OCI-LY1 (cell line): ENCODE data around the gene USB1.

Experiments
- H2AFZ ChIP-seq: fragments of 200-600 bp; sonication (generic), shearing (Covaris generic); 2 replicates; pipeline ENCODE4 v1.6.0; 2014; ENCODE audit warnings: antibody characterized with exemption, mild to moderate bottlenecking, low read length
- H3F3A ChIP-seq: fragments of 200-600 bp; sonication (generic), shearing (Covaris generic); 2 replicates; pipeline ENCODE4 v1.6.0; 2014; ENCODE audit warnings: mild to moderate bottlenecking, antibody characterized with exemption, low read length, moderate library complexity; ENCODE audit not compliant: insufficient read depth
- H3K27ac ChIP-seq: fragments of 200-600 bp; sonication (generic); 2 replicates; pipeline ENCODE4 v1.5.1; 2014; ENCODE audit warnings: low read length, mixed run types, mild to moderate bottlenecking, low read depth; ENCODE audit not compliant: poor library complexity, severe bottlenecking
- H3K27me3 ChIP-seq: fragments of 200-600 bp; sonication (generic); 2 replicates; pipeline ENCODE4 v1.6.0; 2014; ENCODE audit warnings: antibody characterized with exemption, mild to moderate bottlenecking, low read length, moderate library complexity; ENCODE audit not compliant: insufficient read depth
- H3K36me3 ChIP-seq: fragments of 200-600 bp; sonication (generic); 2 replicates; pipeline ENCODE4 v1.6.1; 2014; ENCODE audit warnings: mild to moderate bottlenecking, antibody characterized with exemption, low read length, moderate library complexity, mixed read lengths; ENCODE audit not compliant: insufficient read depth
- H3K4me1 ChIP-seq: fragments of 200-600 bp; sonication (generic); 2 replicates; pipeline ENCODE4 v1.5.1; 2014; ENCODE audit warnings: mild to moderate bottlenecking, low read length, moderate library complexity; ENCODE audit not compliant: insufficient read depth, severe bottlenecking
- H3K4me2 ChIP-seq: fragments of 200-600 bp; sonication (generic), shearing (Covaris generic); 2 replicates; pipeline ENCODE4 v1.6.1; 2014; ENCODE audit warnings: low read length
- H3K4me3 ChIP-seq: fragments of 200-600 bp; sonication (generic); 2 replicates; pipeline ENCODE4 v1.5.1; 2014; ENCODE audit warnings: low read length, low read depth, mild to moderate bottlenecking, mixed read lengths; ENCODE audit not compliant: poor library complexity, severe bottlenecking
- H3K79me2 ChIP-seq: fragments of 200-600 bp; shearing (Covaris generic); 2 replicates; pipeline ENCODE4 v1.6.1; 2016; ENCODE audit warnings: mixed run types, low read length, mixed read lengths; ENCODE audit not compliant: insufficient read depth
- H3K9ac ChIP-seq: fragments of 200-600 bp; sonication (generic), shearing (Covaris generic); 2 replicates; pipeline ENCODE4 v1.6.1; 2014; ENCODE audit warnings: mild to moderate bottlenecking, low read length, mixed read lengths
- H3K9me2 ChIP-seq: fragments of 200-600 bp; sonication (generic), shearing (Covaris generic); 2 replicates; pipeline ENCODE4 v1.6.1; 2014; ENCODE audit warnings: low read depth, mild to moderate bottlenecking, low read length, mixed read lengths
- H3K9me3 ChIP-seq: fragments of 200-600 bp; shearing (Covaris generic); 2 replicates; pipeline ENCODE4 v1.6.1; 2014; ENCODE audit warnings: low read length, mixed read lengths
- H4K20me1 ChIP-seq: fragments of 200-600 bp; sonication (generic), shearing (Covaris generic); 2 replicates; pipeline ENCODE4 v1.6.0; 2016; ENCODE audit warnings: mild to moderate bottlenecking, low read length; ENCODE audit not compliant: insufficient read depth
- EZH2 ChIP-seq: fragments of 200-600 bp; sonication (generic), shearing (Covaris generic); IDR thresholded peaks from 2 replicates; pipeline ENCODE4 v1.8.0; 2017; ENCODE audit warnings: borderline replicate concordance, mixed run types, mild to moderate bottlenecking, antibody characterized with exemption, low read length, moderate library complexity, mixed read lengths
- TF ChIP-seq, protein P1 (sequence below): fragments of 200-600 bp; sonication (generic), shearing (Covaris generic); IDR thresholded peaks from 2 replicates; pipeline ENCODE4 v1.5.1; 2017; ENCODE audit warnings: mild to moderate bottlenecking, antibody characterized with exemption, low read length, moderate library complexity, mixed read lengths

The USB1 gene

DNA sequence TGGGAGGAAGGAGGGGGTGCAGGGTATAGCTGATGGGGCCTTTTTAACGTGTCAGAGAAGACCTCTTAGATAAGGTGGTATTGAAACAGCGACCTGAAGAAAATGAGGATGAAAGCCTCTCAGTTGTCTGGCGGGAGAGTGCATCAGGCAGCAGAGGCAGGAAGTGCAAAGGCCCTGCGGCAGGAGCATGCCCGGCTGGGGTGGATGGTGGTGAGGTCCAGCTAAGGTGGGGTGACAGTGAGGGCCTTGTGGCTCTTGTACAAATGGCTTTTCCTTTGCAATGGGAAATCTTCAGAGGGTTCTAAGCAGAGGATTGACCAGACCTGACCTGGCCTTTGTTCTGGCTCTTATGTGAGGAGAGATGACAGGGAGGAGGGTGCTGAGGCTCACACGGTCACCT, 35.7 kb downstream of the USB1 start:
- no peak overlapping the region for H3K4me2 ChIP-seq
- no peak overlapping the region for H2AFZ ChIP-seq
- H4K20me1 ChIP-seq: no peaks in the 10 kb centered on the region
- no peak overlapping the region for H3K9ac ChIP-seq
- no peaks in the 10 kb centered on the region for H3K36me3 ChIP-seq
- H3K27ac ChIP-seq: no peak overlapping the region
- no peaks in the 10 kb centered on the region for H3F3A ChIP-seq
- H3K4me3 ChIP-seq: no peak overlapping the region
- no peaks in the 10 kb centered on the region for H3K4me1 ChIP-seq
- no peaks in the 10 kb centered on the region for H3K79me2 ChIP-seq
- no peaks in the 10 kb centered on the region for H3K9me3 ChIP-seq
- H3K27me3 ChIP-seq: no peaks in the 10 kb centered on the region
- no peaks in the 10 kb centered on the region for H3K9me2 ChIP-seq
- TF ChIP-seq, protein P1, sequence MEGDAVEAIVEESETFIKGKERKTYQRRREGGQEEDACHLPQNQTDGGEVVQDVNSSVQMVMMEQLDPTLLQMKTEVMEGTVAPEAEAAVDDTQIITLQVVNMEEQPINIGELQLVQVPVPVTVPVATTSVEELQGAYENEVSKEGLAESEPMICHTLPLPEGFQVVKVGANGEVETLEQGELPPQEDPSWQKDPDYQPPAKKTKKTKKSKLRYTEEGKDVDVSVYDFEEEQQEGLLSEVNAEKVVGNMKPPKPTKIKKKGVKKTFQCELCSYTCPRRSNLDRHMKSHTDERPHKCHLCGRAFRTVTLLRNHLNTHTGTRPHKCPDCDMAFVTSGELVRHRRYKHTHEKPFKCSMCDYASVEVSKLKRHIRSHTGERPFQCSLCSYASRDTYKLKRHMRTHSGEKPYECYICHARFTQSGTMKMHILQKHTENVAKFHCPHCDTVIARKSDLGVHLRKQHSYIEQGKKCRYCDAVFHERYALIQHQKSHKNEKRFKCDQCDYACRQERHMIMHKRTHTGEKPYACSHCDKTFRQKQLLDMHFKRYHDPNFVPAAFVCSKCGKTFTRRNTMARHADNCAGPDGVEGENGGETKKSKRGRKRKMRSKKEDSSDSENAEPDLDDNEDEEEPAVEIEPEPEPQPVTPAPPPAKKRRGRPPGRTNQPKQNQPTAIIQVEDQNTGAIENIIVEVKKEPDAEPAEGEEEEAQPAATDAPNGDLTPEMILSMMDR: no peak
- TF ChIP-seq EZH2: no peak

DNA sequence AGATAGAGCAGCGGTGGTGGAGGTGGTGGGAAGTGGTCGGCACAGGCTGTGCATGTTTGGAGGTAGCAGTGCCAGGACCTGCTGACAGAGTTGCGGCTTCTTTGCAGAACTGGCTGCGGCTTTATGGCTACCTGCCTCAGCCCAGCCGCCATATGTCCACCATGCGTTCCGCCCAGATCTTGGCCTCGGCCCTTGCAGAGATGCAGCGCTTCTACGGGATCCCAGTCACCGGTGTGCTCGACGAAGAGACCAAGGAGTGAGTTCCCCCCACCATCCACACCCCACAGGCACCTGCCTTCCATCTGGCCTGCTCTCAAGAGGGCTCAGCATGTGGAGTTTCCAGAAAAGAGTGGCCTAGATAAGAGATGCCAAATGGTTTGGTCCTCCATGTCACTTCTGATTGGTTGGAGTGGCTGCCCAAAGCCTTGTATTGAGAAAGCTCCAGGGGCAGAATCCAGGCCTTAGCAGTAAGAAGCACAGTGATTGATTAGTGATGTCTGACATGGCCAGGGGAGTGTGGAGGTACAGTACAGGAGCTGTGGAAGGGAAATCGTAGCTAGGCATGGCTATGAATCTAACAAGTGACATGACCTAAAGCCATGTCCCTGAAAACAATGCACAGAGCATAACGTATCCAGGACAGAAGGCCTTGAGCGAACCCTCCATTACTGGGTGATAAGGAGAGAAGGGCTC, 36.3 kb downstream of the USB1 start:
- Histone ChIP-seq H3K27ac (no peak overlapping the region), H3K79me2 (no peaks in the 10 kb centered on the region), H3K9me2 (no peaks in the 10 kb centered on the region), H4K20me1 (no peaks in the 10 kb centered on the region), H3K9ac (no peak overlapping the region), H3K4me2 (no peak overlapping the region), H3F3A (no peaks in the 10 kb centered on the region), H3K36me3 (no peaks in the 10 kb centered on the region), H3K27me3 (no peaks in the 10 kb centered on the region), H3K9me3 (no peaks in the 10 kb centered on the region), H2AFZ (no peak overlapping the region), H3K4me3 (no peak overlapping the region), H3K4me1 (no peaks in the 10 kb centered on the region)
- TF ChIP-seq, protein P1: no peak
- no peak for TF ChIP-seq EZH2

DNA sequence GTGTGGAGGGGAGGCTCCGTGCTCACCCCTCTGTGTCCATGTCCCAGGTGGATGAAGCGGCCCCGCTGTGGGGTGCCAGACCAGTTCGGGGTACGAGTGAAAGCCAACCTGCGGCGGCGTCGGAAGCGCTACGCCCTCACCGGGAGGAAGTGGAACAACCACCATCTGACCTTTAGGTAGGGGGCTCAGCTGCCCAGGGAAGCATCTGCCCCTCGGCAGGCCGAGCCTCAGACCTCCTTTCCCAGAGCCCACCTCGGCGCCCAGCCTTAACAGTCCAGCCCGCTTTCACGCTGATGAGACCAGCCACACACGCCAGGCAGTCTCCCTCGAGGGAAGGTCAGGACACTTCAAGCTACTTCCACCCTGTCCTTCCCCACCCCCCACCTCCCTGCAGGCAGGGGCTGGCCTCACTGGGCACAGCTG, 37.0 kb downstream of the USB1 start:
- no peak overlapping the region for H3K4me2 ChIP-seq
- H3K36me3 ChIP-seq: no peaks in the 10 kb centered on the region
- no peaks in the 10 kb centered on the region for H3K4me1 ChIP-seq
- no peaks in the 10 kb centered on the region for H3K9me3 ChIP-seq
- H3K9ac ChIP-seq: no peak overlapping the region
- H3K27me3 ChIP-seq: no peaks in the 10 kb centered on the region
- H3F3A ChIP-seq: no peaks in the 10 kb centered on the region
- H3K9me2 ChIP-seq: no peaks in the 10 kb centered on the region
- no peak overlapping the region for H2AFZ ChIP-seq
- no peak overlapping the region for H3K27ac ChIP-seq
- no peak overlapping the region for H3K4me3 ChIP-seq
- H4K20me1 ChIP-seq: no peaks in the 10 kb centered on the region
- TF ChIP-seq EZH2: no peak
- TF ChIP-seq, protein P1: no peak
- H3K79me2 ChIP-seq: no peaks in the 10 kb centered on the region
